Measurements from ENCODE around the gene AGTR2.

GRCh38 chrX:116142976-116143375, 27.6 kb upstream of the AGTR2 start:
- no peak for TF ChIP-seq CTCF (IDR thresholded peaks at IDR 0.05; ENCODE audit: insufficient read depth, low read length, poor library complexity, severe bottlenecking)
- TF ChIP-seq EZH2phosphoT487 (conservative IDR thresholded peaks at IDR 0.05; ENCODE audit: low read length) = no peak
